ENCODE data around the gene KCNQ1OT1.
"Not testable (repeated sequence)": the region's sequence is repeated elsewhere in the genome, so short reads cannot be mapped to it uniquely, and the experiment has no call there.

The KCNQ1OT1 gene

DNA sequence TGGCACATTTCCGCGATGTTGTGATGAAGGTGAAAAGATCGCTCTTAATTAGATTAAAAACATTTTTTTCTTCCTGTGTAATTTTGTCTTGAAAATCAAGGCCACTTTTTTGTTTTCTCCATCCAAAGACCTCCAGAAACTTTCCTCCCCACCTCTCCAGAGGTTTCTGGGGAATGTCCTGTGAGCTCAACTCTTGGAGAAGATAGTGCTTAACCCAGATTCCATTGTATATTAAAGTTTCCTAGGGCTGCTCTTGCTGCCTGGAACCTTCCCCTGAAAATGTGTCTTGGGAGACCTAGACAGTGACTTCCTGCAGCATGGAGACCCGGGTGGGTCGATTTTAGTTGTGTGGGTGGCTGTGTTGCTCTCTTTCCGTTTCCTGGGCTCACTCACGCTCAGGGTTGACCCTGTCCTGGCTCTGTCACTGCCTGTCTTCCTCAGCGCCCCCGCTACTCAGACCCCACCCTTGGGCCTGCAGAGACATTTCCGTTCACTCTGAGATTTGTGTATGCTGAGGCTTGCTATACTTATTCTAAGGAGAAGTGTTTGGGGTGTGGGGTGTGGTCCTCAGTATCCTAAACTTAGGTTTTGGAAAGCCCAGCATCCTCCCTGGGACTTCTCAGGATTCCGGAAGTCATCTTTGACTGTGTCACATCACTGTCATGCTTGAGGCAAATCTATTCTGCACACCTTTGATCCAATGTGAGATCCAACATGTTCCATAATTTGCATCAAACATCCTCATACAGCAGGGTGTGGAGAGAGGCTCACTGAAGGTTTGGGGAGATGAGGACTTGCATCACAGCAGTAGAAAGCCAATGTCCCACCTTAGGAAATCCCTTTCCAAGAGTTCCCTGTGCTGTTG is 47.2 kb downstream of the KCNQ1OT1 start:
- DNase-seq (ENCODE audit: low spot score), result peak; percentile 1

GRCh38 chr11:2651826-2652271 is 47.9 kb downstream of the KCNQ1OT1 start:
- DNase-seq (ENCODE audit: low spot score), result no peak

- no peak for DNase-seq (ENCODE audit: low spot score)
Measured at GRCh38 chr11:2651054-2651617, 48.7 kb downstream of the KCNQ1OT1 start.

- no peak for DNase-seq (ENCODE audit: low spot score)
Measured at GRCh38 chr11:2650343-2650867, 49.4 kb downstream of the KCNQ1OT1 start.

DNA sequence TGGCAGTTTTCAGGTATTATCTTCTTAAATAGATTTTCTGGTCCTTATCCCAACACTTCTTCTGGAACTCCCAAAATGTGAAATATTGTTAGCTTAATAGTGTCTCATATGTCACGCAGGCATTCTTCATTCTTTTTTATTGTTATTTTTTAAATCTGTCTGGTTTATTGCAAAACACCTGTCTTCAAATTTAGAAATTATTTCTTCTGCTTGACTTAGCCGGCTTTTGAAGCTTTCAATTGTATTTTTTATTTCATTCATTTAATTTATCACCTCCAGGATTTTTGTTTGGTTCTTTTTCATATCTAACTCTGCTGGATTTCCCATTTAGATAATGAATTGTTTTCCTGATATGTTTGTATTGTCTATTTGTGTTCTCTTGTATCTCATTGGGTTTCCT is 49.9 kb downstream of the KCNQ1OT1 start:
- DNase-seq (ENCODE audit: low spot score), result no peak

DNA sequence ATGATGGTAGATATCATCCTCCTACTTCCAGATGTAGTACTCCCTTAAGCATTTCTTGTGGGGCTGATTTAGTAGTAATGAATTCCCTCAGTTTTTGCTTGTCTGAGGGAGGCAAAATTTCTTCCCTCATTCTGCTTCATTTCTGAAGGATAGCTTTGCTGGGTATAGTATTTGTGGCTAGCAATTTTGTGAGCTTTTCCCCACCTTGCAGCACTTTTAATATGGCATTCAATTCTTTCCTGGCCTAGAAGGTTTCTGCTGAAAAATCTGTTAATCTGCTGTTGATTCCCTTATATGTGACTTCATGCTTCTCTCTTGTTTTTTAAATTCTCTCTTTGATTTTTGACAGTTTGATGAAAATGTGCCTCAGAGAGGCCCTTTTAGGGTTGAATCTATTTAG is 50.4 kb downstream of the KCNQ1OT1 start:
- DNase-seq (ENCODE audit: low spot score), result no peak

GRCh38 chr11:2647953-2648352 is 51.8 kb downstream of the KCNQ1OT1 start:
- no peak for DNase-seq (ENCODE audit: low spot score)

GRCh38 chr11:2647167-2647566 is 52.6 kb downstream of the KCNQ1OT1 start:
- no peak for DNase-seq (ENCODE audit: low spot score)

DNA sequence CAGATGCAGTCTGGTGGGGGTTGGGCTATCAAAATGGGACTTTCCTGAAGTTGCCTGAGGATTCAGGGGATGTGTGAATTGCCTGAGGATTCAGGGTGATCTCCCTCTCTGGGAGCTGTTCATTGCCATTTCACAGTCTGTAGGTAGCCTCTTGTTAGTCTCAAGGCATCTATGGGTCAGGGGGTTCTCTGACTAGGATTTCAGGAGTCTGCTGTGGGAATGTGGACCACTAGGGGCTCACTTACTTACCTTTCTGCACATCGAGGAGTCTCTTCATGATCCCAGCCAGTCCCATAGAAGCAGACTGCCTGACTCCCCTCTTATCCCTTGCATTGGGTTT is 54.0 kb downstream of the KCNQ1OT1 start:
- DNase-seq (ENCODE audit: low spot score), result no peak

GRCh38 chr11:2644844-2645778 is 54.7 kb downstream of the KCNQ1OT1 start:
- no peak for DNase-seq (ENCODE audit: low spot score)

- DNase-seq (ENCODE audit: low spot score), result no peak
Measured at GRCh38 chr11:2643746-2644145, 56.0 kb downstream of the KCNQ1OT1 start.

DNA sequence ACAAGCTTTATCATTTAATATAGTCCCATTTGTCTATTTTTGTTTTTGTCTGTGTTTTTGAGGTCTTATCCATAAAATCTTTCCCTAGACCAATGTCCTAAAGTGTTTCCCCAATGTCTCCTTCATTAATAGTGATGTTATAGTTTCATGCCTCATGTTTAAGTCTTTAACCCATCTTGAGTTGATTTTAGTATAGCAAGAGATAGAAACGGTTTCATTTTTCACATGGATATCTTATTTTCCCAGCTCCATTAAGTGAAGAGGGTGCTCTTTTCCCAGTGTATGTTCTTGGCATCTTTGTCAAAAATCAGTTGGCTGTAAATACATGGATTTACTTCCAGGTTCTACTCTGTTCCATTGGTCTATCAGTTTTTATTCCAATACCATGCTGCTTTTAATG is 58.2 kb downstream of the KCNQ1OT1 start:
- DNase-seq (ENCODE audit: low spot score), result no peak

DNA sequence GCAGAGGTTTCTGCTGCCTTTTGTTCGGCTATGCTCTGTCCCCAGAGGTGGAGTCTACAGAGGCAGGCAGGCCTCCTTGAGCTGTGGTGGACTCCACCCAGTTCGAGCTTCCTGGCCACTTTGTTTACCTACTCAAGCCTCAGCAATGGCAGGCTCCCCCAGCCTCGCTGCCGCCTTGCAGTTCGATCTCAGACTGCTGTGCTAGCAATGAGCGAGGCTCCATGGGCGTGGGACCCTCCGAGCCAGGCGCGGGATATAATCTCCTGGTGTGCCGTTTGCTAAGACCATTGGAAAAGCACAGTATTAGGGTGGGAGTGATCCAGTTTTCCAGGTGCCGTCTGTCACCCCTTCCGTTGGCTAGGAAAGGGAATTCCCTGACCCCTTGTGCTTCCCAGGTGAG is 60.0 kb downstream of the KCNQ1OT1 start:
- not testable (repeated sequence) for DNase-seq (ENCODE audit: low spot score)

DNA sequence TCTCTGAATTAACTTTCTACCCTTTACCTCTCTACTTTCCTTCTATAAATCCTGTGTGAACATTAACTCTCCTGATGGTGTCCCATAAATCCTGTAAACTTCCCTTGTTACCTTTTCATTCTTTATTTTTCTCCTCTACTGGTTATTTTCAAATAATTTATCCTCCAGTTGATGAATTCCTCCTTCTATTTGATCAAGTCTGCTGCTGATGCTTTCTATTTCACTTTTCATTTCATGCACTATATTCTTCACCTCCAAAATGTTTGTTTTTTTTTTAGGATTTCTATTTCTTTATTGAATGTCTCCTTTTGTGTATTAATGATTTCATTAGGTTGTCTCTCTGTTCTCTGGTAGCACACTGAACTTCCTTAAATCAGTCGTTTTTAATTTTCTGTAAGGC is 68.6 kb downstream of the KCNQ1OT1 start:
- DNase-seq (ENCODE audit: low spot score), result no peak

GRCh38 chr11:2630679-2631078 is 69.1 kb downstream of the KCNQ1OT1 start:
- DNase-seq (ENCODE audit: low spot score), result no peak

GRCh38 chr11:2625183-2625582 is 74.6 kb downstream of the KCNQ1OT1 start:
- DNase-seq (ENCODE audit: low spot score), result no peak

DNA sequence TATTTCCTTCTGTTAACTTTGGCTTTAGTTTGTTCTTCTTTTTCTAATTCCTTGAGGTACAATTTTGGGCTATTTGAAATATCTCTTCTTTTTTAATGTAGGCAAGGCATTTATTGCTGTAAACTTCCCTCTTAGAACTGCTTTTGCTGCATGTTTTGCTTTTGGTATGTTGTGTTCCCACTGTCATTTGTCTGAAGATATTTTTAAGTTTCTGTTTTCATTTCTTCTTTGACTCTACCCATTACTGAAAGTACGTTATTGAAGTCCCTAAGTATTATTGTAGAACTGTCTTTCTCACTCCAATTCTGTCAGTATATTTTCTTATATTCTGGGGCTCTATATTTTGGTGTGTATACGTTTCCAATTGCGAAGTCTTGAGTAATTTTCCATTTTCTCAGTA is 77.9 kb downstream of the KCNQ1OT1 start:
- no peak for DNase-seq (ENCODE audit: low spot score)

DNA sequence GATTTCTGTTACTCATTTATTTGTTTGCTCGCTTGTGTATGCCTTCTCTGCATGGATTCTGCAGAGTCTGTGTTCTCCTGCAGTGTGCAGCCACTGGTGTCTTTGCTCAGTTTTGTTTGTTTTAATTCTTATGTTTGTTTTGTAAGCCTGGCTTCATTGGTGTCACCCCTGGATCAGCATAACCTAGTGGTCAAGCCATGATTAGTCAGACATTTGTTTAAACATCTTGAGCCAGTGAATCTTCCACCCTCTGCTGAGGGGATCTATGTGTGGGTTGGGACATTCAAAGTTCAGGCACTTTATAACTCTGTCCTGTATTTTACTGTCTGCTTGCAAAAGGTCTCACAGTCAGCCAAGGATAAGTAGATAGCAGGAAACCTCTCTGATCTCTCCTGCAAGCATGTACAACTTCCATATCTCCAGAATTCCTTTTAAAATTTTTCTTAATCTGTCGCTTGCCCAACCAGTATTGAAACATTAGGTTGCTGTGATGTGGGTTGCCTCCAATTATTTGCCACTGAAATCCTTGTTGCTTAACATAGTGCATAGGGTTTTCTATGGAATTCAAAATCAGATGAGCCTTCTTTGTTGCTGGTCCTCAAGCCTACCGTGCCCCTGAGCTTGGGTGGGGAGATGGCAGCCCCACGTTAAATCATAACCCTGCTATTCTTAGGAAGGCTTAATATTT is 86.8 kb downstream of the KCNQ1OT1 start:
- DNase-seq (ENCODE audit: low spot score), result no peak

- DNase-seq (ENCODE audit: low spot score), result no peak
Measured at GRCh38 chr11:2609345-2609744, 90.4 kb downstream of the KCNQ1OT1 start.

DNA sequence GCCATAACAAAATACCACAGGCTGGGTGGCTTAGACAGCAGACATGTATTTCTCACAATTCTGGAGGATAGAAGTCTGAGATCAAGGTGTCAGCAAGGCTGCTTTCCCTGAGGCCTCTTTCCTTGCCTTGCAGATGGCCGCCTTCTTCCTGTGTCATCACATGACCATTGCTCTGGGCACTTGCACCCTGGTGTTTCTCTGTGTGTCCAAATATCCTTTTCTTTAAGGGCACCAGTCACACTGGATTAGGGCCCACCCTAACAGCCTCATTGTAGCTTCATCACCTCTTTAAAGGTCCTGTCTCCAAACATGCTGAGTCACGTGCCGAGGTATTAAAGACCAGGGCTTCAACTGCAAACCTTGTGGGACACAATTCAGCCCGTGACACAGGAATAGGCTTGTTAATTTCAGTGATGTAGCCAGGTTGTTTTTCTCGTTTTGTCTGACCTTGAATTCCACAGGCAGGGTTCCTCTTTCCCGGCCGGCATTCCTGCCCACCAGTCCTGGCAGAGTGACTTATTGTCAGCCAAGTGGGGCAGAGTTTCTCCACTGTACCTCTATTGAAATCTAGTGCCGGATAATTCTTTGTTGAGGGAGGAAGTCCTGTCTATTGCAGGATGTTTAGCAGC is 100.1 kb downstream of the KCNQ1OT1 start:
- DNase-seq (ENCODE audit: low spot score), result no peak

GRCh38 chr11:2595204-2595603 is 104.6 kb downstream of the KCNQ1OT1 start:
- no peak for DNase-seq (ENCODE audit: low spot score)

Measured in AG08396 (cell line).